Stimulated activated CD8-positive, alpha-beta memory T cell treated with anti-CD3 and anti-CD28 coated beads, Interleukin-2, amount 100 ng/mL, for 1 hour (primary cell): ENCODE measurements around the gene PTPRT.
"Not testable (repeated sequence)": the region's sequence is repeated elsewhere in the genome, so short reads cannot be mapped to it uniquely, and the experiment has no call there.

ENCODE experiments used
- DNase-seq, 2 donors: peaks; one replicate each; pipeline ENCODE4 v3.0.0-alpha.2; 2020; ENCODE audit warnings: low read depth in 2 of 2

The PTPRT gene

GRCh38 chr20:43187476-43188233 is 2.1 kb downstream of the PTPRT start:
- peak; percentile 4 to 16 for DNase-seq

- DNase-seq, result no peak
Observed at GRCh38 chr20:43186312-43186711, 3.4 kb downstream of the PTPRT start.

GRCh38 chr20:43185901-43186300 is 3.8 kb downstream of the PTPRT start:
- no peak for DNase-seq

GRCh38 chr20:43183536-43184070 is 6.1 kb downstream of the PTPRT start:
- DNase-seq, result no peak

GRCh38 chr20:43178080-43178479 is 11.6 kb downstream of the PTPRT start:
- no peak for DNase-seq

GRCh38 chr20:43176726-43177125 is 13.0 kb downstream of the PTPRT start:
- no peak for DNase-seq

- DNase-seq, result no peak
Observed at GRCh38 chr20:43171930-43172329, 17.8 kb downstream of the PTPRT start.

GRCh38 chr20:43170771-43171170 is 18.9 kb downstream of the PTPRT start:
- no peak for DNase-seq

- DNase-seq, result no peak
Observed at GRCh38 chr20:43167615-43168014, 22.1 kb downstream of the PTPRT start.

GRCh38 chr20:43167021-43167420 is 22.7 kb downstream of the PTPRT start:
- DNase-seq, result no peak

GRCh38 chr20:43165611-43166010 is 24.1 kb downstream of the PTPRT start:
- no peak for DNase-seq

- not testable (repeated sequence) for DNase-seq
Observed at GRCh38 chr20:43164736-43165135, 25.0 kb downstream of the PTPRT start.

- no peak for DNase-seq
Observed at GRCh38 chr20:43161716-43162115, 28.0 kb downstream of the PTPRT start.

- DNase-seq, result no peak
Observed at GRCh38 chr20:43160941-43161340, 28.8 kb downstream of the PTPRT start.

- no peak for DNase-seq
Observed at GRCh38 chr20:43159994-43160393, 29.7 kb downstream of the PTPRT start.

GRCh38 chr20:43155366-43156100 is 34.2 kb downstream of the PTPRT start:
- no peak for DNase-seq

- no peak for DNase-seq
Observed at GRCh38 chr20:43151901-43152300, 37.8 kb downstream of the PTPRT start.

- DNase-seq, result no peak
Observed at GRCh38 chr20:43151256-43151655, 38.5 kb downstream of the PTPRT start.

GRCh38 chr20:43140726-43141125 is 49.0 kb downstream of the PTPRT start:
- DNase-seq, result no peak

- DNase-seq, result no peak
Observed at GRCh38 chr20:43138061-43138770, 51.5 kb downstream of the PTPRT start.

- DNase-seq, result no peak
Observed at GRCh38 chr20:43137160-43137559, 52.5 kb downstream of the PTPRT start.

- DNase-seq, result no peak
Observed at GRCh38 chr20:43124241-43124640, 65.5 kb downstream of the PTPRT start.
